CD4-positive, alpha-beta T cell treated with Interferon alpha-2 for 1 hour (primary cell): ENCODE data around the gene MEGF11.
A peak's percentile ranks its signal among the peaks of the same experiment; 100 is the strongest.
"Not testable (repeated sequence)": the region's sequence is repeated elsewhere in the genome, so short reads cannot be mapped to it uniquely, and the experiment has no call there.

Experiments used
- DNase-seq, 2 donors: peaks; one replicate each; pipeline ENCODE4 v3.0.0-alpha.2; 2020 to 2022

Gene MEGF11

DNA sequence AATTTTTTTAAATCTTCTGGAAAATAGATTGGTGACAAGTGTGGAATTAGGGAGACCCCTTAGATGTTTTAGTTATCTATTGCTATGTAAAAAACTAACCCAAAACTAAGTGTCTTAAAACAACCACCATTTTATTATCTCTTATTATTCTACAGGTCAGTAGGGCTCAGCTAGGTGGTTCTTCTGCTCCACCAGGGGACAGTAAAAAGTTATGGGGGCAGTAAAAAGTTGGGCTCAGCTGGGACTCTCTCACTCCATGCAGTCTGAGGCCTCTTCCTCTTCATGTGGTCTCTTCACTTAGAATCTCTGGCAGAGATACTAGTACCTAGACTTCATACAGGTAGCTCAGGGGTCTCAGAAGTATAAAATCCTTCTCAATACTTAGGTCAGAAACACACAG lies 21.8 kb upstream of the MEGF11 start:
- no peak for DNase-seq

DNA sequence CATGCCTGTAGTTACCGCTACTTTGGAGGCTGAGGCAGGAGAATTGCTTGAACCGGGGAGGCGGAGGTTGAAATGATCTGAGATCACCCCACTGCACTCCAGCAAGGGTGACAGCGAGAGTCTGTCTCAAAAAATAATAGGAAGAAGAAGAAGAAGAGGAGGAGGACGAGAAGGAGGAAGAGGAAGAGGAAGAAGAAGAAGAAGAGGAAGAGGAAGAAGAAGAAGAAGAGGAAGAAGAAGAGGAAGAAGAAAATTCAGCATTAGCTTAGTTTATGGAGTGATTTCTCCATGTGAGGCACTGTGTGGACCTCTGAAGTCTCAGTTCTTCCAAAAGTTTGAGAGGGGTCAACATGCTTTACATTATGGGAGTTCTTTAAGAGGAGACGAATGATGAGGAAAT lies 17.4 kb upstream of the MEGF11 start:
- DNase-seq, result no peak

DNA sequence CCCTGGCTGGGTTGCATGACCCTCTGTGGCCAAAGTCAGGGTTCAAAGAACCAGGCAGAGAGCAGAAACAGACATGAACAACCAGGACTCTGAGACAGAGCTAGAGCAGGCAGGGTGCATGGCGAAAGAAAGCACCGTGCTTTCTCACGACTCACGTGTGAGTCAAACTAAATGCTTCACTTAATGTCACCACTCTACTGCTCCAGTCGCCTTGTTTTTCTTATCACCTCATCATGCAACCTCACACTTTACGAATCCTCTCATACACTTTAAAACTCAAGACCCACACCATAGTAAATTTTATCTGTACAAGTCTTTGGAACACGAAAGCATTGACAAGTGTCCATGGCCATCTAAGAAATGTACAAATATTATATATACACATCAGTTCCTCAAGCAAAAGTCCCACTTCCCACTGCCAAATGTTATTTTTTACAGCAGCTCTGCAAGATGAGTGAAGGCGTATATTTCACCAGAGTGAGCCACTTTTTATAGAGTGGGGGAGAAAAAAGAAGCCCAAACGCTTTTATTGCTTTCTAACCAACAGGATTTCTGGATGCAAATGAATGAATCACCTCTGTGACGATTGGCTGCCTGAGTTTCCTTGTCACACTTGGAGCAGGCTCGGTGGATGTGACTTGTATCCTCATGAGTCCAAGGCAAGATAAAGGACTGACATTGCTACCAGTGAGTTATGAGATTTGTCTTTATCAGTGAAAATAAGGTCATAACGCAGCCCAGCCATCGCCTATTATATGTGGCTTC lies 16.0 kb upstream of the MEGF11 start:
- DNase-seq, result no peak

DNA sequence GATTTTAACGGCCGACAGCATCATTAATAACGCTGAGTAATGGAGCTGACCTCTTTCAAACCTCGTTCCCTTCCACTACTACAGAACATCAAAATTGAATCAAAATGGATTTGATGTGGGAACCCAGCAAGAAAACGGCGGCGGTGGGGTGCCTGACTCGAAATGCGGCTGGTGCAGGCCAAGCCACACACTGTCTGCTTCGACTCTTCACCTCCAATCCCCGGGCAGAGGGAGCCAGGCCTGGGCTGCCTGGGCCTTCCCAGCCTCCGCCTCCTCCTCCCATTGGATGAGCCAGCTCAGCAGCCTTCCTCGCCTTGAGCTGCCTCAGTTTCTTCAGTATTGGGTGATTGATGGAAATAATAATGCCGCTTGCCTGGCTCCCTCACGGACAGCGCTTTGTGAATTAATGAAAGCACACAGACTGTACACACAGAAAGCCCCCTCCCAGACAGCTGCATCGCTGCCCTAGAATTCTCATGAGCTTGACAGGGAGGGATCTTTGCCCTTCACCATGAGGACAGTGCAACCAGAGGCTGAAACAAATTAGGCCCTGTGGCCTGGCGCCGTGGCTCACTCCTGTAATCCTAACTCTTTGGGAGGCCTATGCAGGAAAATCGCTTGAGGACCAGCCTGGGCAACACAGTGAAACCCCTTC lies 11.4 kb upstream of the MEGF11 start:
- no peak for DNase-seq

DNA sequence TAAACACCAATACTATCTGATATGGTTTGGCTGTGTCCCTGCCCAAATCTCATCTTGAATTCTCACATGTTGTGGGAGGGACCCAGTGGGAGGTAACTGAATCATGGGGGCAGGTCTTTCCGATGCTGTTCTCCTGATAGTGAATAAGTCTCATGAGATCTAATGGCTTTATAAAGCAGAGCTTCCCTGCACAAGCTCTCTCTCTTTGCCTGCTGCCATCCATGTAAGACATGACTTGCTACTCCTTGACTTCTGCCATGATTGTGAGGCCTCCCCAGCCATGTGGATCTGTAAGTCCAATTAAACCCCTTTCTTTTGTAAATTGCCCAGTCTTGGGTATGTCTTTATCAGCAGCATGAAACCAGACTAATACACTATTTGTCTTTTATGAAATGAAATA lies 9.3 kb upstream of the MEGF11 start:
- DNase-seq, result not testable (repeated sequence)

DNA sequence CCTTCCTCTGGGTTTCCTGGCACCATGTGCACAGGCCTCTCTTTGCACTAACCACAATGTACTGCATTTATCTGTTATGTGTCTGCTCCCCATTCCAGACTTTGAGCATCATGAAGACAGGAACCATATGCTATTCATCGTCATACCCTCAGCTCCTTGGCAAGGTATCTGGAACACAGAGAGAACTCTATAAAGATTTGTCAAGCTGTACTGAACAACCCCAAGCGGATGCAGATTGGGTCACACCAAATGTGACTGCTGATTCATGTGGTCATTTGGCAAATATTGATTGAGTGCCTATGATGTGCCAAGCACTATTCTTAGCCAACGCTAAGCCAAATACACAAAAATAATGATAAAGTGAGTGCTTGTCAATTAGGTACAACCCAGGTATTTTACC lies 7.5 kb upstream of the MEGF11 start:
- no peak for DNase-seq

DNA sequence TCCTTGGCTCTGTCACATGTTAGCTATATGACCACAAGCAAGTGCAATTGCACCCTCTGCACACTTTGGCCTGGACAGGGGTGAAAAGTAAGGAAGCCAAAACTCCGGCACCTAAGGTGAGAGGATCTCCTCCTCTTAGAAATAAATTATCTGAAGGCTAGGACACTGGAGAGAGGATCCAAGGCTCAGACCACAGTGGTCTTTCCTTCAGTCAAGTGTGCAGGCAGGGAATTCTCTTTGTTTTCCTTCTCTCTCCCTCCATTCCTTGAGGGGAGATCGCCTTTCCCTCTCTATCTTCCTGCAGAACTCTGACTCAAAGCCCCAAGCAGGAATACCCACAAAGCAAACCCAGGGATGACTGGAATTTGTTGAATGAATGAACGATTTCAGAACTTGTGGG lies 3.1 kb upstream of the MEGF11 start:
- no peak for DNase-seq

DNA sequence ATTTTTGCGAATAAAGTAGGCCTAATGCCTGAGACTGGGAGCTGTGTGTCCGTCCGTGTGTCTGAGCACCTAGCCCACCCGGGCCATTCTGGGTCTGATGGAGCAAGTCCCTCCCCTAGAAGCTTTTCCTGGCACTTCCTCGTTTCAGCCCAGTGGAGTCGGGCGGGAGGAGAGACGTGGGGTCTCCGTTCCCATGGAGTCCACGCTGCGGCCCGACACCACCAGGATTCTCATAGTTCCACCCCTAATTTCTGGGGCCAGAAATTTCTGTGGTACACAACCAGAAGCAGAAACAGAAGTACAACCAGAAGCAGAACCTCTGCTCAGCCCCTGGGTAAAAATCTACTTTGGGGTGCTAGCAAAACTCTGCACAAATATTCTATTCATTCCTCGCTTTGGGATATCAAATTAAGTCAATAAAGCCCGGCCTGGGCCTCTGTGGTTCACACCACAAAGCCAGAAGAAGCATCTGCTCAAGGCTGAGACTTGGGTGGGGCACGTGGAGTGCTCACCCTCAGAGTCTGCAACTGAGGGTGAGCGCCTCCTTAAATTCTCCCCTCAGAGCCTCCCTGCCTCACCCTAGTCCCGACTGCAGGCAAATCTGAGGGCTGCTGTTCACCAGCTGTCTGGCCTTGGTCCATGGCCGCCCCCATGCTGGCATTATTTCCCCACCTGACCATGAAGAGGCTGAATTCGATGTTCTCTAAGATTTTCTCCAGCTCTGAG lies 1.6 kb upstream of the MEGF11 start:
- no peak for DNase-seq

DNA sequence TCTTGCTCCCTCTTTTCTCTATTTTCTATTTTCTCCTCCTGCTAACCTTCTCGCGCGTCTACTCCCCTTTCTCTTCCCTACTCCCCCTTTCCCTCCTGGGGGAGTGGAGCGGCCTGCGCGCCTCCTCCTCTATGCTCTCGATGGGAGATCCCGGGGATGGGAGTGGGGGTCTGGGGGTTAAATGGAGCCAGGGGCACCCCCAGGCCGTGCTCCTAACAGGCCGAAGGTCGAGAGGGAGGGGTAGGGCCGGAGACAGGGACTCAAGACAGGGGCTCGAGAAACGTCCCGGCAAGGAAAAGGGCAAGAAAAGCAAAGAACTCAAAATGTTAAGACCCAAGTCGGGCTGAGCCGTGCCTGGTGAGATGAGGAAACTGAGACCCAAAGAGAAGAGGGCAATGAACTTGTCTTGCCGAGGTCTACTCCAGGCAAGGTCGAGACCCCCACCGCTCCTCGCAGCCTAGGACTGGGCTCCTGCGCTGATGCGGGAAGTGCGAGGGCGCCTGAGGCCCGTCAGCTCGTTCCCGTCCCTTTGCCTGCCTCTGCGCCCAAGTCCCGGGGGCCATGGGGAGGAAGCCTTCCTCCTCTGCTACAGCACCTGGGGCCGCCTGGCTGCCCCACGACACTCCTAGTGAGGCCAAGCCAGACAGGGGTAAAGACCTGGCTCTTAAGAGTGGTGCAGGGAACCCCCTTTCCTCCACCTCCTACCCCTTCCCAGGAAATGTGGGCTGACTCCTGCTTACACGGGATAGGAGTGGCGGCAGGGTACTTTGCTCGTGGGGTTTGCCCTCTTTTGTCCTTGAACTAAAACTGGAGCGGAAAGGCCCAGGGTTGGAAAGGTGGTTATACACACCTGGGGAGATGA lies 770 bp upstream of the MEGF11 start:
- DNase-seq, result no peak

DNA sequence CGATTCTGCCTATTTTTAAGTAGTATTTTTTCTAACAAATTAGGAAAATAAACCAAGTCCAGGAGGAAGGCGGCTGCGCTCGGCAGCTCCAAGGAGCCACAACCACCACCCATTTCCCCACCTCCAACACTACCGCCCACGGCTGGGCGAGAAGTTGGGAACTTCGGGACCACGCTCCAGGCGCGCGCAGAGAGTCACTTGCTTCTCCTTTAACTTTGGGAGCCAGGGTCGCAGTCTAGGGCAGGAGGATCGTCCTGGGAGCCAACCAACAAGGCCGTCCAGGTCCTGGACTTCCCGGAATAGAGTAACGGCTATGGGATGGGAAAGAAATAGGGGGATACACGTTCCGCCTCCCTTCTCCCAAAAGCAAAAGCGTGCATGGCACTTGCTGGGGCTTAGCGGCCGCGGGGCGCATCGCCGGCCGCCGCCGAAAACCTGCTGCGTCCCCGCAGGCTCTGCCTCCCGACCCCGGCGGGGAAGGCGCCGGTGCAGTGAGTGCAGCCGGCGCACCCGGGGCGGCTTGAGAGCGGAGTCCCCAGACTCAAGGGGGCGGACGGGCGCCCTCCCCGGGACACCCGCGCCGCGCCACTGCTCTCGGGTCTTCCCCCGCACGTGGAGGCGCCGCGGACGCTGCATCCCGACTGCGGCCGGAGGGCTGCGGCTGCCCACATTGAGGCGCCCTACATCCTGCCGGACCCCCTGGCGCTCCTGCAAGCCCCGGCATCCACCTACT lies 699 bp downstream of the MEGF11 start:
- DNase-seq, result peak in 1 of 2 donors; percentile 10

DNA sequence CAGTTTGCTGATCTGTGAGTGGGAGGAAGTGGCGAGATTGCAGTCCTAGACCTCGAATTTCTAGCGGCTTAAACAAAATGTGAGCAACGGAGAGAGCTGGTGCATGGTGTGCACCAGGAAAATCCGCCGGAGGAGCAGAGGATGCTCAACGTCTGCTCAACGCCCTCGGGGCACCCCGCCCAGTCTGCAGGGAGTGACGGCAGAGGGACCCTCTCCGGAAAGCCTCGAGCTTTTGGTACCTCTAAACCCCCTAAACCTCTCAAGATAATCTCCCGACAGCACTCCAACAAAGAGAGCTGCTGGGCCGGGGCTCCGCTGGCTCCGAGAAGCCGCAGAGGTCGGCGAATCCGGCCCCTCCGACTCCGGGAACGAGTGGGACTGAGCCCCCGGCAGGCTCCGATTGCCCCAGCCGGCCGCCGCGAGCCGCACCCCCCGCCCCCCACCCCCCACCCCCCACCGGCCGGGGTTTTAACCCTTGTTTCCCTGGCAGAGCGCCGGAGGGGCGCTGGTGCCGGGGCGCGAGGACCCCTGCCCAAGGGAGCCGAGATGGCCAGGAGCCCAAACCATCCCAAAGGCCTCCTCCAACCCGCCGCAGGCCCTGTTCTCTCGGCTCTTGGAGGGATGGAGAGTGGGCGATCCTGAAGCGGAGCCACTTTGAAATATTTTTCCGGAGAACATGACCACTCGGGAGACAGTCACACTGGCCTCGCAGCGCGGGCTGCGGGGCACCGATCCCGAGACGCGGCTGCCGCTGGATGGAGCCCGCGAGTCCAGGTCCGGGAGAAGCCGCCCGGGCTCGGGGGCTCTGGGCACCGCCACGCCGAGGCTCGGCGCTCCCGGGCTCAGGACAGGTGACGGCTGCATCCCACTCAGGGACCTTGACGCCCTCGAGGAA lies 1.5 kb downstream of the MEGF11 start:
- DNase-seq, result peak; percentile 18 to 41

DNA sequence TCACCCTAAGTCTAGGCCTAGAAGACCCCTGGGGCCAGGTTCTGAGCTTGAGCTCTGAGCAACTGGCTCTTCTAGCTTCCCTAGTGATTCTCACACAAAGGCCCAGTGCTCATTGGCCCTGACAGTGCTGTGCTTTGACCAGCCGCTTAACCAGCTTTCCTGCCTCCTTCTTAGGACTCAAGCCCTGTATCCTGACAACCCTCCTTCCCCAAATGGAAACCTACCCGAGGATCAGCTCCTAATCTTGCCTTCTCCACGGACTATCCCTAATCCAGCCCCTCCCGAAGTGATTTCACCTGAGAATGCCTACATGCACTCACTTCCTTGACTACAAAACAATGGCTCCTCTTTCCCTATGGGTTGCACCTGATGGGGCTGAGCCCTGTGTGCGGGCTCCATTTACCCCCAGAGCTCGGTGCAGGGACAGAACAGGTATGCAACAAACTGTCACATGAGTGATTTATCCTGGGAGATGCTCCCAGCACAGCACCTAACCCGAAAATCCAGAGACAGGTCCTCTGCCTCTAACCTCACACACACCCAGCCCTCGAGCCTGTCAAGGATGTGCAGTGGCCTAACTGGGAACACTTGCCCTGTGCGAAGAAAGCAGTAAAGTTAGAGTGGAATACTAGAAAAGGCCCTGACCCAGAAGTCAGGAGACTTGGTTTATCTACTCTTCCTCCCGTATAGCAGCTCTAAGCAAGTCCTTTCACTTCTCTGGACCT lies 2.3 kb downstream of the MEGF11 start:
- no peak for DNase-seq

DNA sequence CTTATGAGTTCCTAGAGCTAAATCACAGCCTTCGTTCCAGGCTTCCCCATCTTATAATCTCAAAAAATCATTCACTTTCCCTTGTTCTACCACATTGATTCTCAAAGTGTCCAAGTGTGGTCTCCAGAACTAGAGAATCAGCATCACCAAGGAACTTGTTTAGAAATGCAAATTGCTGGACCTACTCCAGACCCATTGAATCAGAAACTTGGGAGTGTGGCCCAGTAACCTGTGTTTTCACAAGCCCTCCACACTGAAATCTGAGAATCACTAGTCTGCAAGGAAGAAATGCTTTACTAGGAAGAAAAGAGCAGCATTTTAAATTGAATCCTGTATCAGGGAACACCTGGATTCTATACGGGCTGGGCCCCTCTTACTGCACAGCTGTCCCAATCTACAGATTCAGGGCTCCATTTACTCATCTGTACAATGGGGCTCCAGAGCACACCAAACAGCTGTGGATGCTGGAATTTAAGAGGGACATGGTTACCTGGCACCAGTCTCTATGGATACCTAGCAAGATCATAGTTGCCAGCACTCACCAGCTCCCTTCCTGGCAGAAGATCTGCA lies 3.9 kb downstream of the MEGF11 start:
- no peak for DNase-seq

DNA sequence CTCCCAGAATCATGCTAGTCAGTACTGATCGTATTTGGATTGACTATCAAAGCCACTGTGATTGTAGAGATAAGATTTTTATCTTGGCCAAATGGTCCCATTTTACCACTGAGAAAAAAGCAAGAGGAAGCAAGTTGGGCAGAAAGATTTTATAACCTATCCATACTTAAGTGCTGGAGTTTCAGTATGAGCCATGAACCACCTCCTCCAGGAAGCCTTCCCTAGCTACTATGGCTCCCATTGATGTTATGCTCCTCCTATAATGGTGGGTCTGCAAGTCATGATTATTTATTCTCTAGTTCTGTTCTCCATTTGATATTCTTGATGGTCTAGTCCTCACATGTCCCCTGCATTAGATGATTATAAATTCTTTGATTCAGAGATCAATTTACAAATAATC lies 6.6 kb downstream of the MEGF11 start:
- no peak for DNase-seq

DNA sequence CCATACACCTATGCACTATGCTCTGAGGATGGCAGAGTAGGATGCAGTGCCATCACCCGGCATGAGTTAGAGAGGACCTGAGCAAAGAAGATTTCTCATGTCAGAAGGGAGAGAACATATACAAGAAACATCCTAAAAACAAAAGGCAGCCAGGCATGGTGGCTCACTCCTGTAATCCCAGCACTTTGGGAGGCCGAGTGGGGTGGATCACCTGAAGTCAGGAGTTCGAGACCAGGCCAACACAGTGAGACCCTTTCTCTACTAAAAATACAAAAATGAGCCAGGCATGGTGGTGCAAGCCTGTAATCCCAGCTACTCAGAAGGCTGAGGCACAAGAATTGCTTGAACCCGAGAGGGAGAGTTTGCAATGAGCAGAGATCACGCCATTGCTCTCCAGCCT lies 7.7 kb downstream of the MEGF11 start:
- not testable (repeated sequence) for DNase-seq

DNA sequence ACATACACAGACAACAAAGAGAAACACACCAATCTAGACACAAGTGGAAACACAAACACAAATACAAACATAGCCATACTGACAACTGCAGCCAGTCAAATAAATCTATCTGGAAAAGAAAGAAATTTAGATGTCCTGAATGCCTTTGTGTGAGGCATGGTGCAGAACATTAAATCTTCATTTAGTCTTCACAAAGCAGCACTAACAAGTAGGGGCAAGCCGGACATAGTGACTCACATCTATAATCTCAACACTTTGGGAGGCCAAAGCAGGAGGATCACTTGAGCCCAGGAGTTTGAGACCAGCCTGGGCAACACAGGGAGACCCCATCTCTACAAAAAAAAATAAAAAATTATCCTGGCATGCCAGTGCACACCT lies 11.7 kb downstream of the MEGF11 start:
- no peak for DNase-seq

DNA sequence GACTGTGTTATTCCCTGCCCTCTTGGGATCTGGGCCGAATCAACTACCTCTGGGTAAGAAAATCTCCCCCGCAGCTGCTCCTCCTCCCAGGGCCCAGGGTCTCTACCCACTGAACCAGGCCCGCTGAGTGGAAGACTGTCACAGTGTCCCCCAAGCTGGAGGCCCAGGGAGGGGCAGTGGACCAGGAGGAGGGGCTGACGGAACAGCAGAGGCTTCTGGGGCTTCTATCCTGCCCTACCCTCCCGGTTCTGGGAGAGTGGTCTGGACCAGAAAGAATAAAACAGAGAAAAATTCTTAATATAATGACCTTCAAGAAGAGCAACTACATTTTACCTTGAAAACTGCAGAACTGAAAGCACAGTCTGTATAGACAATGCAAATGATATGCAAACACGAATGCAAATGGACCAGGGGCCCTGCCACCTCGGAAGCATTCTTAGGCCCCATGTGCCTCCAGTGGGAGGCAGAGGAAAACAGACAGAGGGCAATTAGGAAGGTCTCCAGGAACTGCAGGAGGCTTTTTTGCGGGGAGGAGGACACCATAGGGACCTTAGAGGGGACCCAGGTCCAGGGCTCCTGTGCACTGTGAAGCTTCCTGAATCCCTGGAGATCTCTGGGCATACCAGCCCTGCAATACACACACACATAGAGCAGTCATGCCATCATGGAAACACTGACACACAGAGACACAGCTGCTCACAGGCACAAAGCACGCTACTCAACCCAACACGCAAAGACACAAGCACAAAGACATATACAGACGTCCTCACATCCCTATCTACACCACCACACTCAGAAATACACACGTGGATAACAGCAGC lies 12.3 kb downstream of the MEGF11 start:
- no peak for DNase-seq

DNA sequence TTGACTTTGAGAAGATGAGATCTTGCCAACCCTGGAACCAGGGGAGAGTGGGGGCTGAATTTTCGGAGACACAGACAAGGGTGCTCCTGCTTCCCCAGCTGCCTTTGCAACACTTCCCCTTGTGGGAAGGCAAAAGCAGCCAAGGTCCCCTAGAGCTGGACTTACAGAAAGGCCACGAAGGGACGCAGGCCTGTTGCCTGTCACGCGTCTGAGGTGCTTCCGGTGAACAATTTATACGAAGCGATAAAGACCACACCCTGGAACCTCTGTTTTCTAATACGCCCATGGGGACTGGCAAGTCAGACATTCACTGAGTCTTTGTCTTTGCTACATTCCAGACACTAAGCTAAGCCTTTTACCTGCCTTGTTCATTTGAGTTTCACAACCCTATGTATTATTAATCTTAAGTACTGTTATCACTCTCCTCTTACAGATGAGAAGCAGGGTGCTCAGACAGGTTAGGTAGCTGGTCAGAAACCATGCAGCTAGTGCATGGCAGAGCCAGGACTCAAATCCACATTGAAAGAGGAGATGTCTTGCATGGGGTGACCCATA lies 13.2 kb downstream of the MEGF11 start:
- DNase-seq, result no peak

DNA sequence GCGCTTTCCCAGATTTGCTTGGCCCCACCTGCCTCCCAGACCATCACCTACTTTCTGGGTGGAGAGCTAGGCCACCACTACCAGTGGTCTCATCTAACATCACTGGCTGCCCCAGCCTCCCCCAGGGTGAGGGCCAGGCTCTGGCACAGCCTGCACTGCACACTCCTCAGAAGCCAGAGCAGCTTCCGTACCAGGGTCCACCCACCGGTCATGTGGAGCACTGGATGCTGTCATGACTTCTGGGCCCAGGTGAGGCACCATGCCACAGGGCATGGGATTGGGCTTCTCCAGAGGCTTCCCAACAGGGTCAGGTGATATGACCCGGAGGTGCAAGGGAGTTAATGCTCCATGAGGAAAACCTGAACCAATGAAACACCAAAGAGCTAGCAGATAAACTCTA lies 14.0 kb downstream of the MEGF11 start:
- no peak for DNase-seq
